Measurements from ENCODE around the gene CTSA. TPM values are rescaled to one million over a fixed set of nuclear protein-coding genes. Genes with fewer than 3 reads are reported as not detected.

CTSA gene
- total and polyA plus RNA-seq, 8 donors, result 68.7 to 268 (median 73.5) TPM

- intact Hi-C loops (cut with DNase I), result no loop called here
Measured at GRCh38 chr20:45890077-45890984, 804 bp upstream of the CTSA start.

GRCh38 chr20:45892049-45892825 is 1.1 kb downstream of the CTSA start:
- peaks cover 0 to 53% of the 10 kb centered on the region in 2 donors for H3K36me3 ChIP-seq
- TF ChIP-seq CTCF (IDR thresholded peaks at IDR 0.05), result no peak
- peak overlapping the region; percentile 94 to 97 for H3K4me3 ChIP-seq
- intact Hi-C loops (cut with DNase I), result no loop called here
- peak; percentile 49 for ATAC-seq
- no peaks in the 10 kb centered on the region for H3K27me3 ChIP-seq
- H3K4me1 ChIP-seq, result peaks cover 10 to 42% of the 10 kb centered on the region in 2 donors
- peak in 2 of 4 donors; percentile 22 to 52 for DNase-seq
- no peaks in the 10 kb centered on the region for H3K9me3 ChIP-seq
- H3K27ac ChIP-seq, result peak overlapping the region; percentile 78 to 85

More at GRCh38 chr20:45890077-45890984, 804 bp upstream of the CTSA start:
- ATAC-seq (peak; percentile 81), DNase-seq (peak; percentile 71 to 90 (median 84))
- peak overlapping the region; percentile 94 to 97 for H3K4me3 ChIP-seq
- peak; percentile 55 to 70 for TF ChIP-seq CTCF (IDR thresholded peaks at IDR 0.05)
- H3K36me3 ChIP-seq, result peaks cover 0 to 44% of the 10 kb centered on the region in 2 donors
- peaks cover 10 to 47% of the 10 kb centered on the region in 2 donors for H3K4me1 ChIP-seq
- H3K27me3 ChIP-seq, result no peaks in the 10 kb centered on the region
- H3K27ac ChIP-seq, result peak overlapping the region; percentile 78 to 85
- no peaks in the 10 kb centered on the region for H3K9me3 ChIP-seq

GRCh38 chr20:45892828-45893500 is 1.8 kb downstream of the CTSA start:
- no peak for ATAC-seq
- intact Hi-C loops (cut with DNase I), result no loop called here

GRCh38 chr20:45893831-45894230 is 2.7 kb downstream of the CTSA start:
- no peak overlapping the region for H3K4me3 ChIP-seq
- no peak for ATAC-seq
- peaks cover 10 to 42% of the 10 kb centered on the region in 2 donors for H3K4me1 ChIP-seq
- H3K9me3 ChIP-seq, result no peaks in the 10 kb centered on the region
- no peak overlapping the region for H3K27ac ChIP-seq
- peaks cover 0 to 63% of the 10 kb centered on the region in 2 donors for H3K36me3 ChIP-seq
- no peak for TF ChIP-seq CTCF (IDR thresholded peaks at IDR 0.05)
- intact Hi-C loops (cut with DNase I), result no loop called here
- H3K27me3 ChIP-seq, result no peaks in the 10 kb centered on the region
- peak in 1 of 4 donors; percentile 9 for DNase-seq

More at GRCh38 chr20:45892828-45893500, 1.8 kb downstream of the CTSA start:
- Histone ChIP-seq H3K4me3 (peak overlapping the region in 1 of 2 donors; percentile 97), H3K36me3 (peaks cover 0 to 58% of the 10 kb centered on the region in 2 donors), H3K27ac (peak overlapping the region in 1 of 2 donors; percentile 85), H3K27me3 (no peaks in the 10 kb centered on the region), H3K9me3 (no peaks in the 10 kb centered on the region), H3K4me1 (peaks cover 10 to 42% of the 10 kb centered on the region in 2 donors)
- DNase-seq, result peak in 1 of 4 donors; percentile 52
- no peak for TF ChIP-seq CTCF (IDR thresholded peaks at IDR 0.05)
